ENCODE measurements around the gene ZMYND8.

ZMYND8 gene

GRCh38 chr20:47353692-47354463, 2.6 kb downstream of the ZMYND8 start:
- no peak for DNase-seq

GRCh38 chr20:47353239-47353691, 3.2 kb downstream of the ZMYND8 start:
- DNase-seq: no peak

GRCh38 chr20:47352332-47353238, 3.9 kb downstream of the ZMYND8 start:
- DNase-seq: no peak

- no peak for DNase-seq
Measured at GRCh38 chr20:47351643-47352331, 4.7 kb downstream of the ZMYND8 start.

- no peak for DNase-seq
Measured at GRCh38 chr20:47350691-47351545, 5.6 kb downstream of the ZMYND8 start.

- DNase-seq: no peak
Measured at GRCh38 chr20:47350181-47350550, 6.3 kb downstream of the ZMYND8 start.

GRCh38 chr20:47349365-47350180, 6.9 kb downstream of the ZMYND8 start:
- no peak for DNase-seq

- DNase-seq: no peak
Measured at GRCh38 chr20:47348539-47349142, 7.9 kb downstream of the ZMYND8 start.

- DNase-seq: no peak
Measured at GRCh38 chr20:47347661-47348435, 8.7 kb downstream of the ZMYND8 start.

GRCh38 chr20:47346172-47346571, 10.3 kb downstream of the ZMYND8 start:
- DNase-seq: no peak

GRCh38 chr20:47345214-47345613, 11.3 kb downstream of the ZMYND8 start:
- no peak for DNase-seq

GRCh38 chr20:47343007-47343472, 13.5 kb downstream of the ZMYND8 start:
- no peak for DNase-seq

GRCh38 chr20:47338131-47338628, 18.3 kb downstream of the ZMYND8 start:
- no peak for DNase-seq

GRCh38 chr20:47337413-47337812, 19.1 kb downstream of the ZMYND8 start:
- no peak for DNase-seq

GRCh38 chr20:47336129-47336754, 20.3 kb downstream of the ZMYND8 start:
- no peak for DNase-seq

GRCh38 chr20:47335251-47336128, 21.0 kb downstream of the ZMYND8 start:
- no peak for DNase-seq

- no peak for DNase-seq
Measured at GRCh38 chr20:47334022-47334551, 22.4 kb downstream of the ZMYND8 start.
